KMS-11 (cell line): Measurements from ENCODE around the gene S1PR5.

Experiments
- H2AFZ ChIP-seq: fragments of 200-600 bp; sonication (generic); 2 replicates; pipeline ENCODE4 v1.6.1; 2016; ENCODE audit warnings: antibody characterized with exemption, mixed run types, low read depth
- H3K27ac ChIP-seq: fragments of 200-600 bp; sonication (generic); 2 replicates; pipeline ENCODE4 v1.6.1; 2016; ENCODE audit warnings: mild to moderate bottlenecking, mixed run types
- H3K27me3 ChIP-seq: fragments of 200-600 bp; sonication (generic); 2 replicates; pipeline ENCODE4 v1.6.1; 2017; ENCODE audit warnings: mild to moderate bottlenecking, low read depth, mixed run types, moderate library complexity; ENCODE audit not compliant: insufficient read depth
- H3K36me3 ChIP-seq: fragments of 200-600 bp; sonication (generic); 2 replicates; pipeline ENCODE4 v1.6.1; 2017; ENCODE audit warnings: mild to moderate bottlenecking, mixed run types; ENCODE audit not compliant: insufficient read depth
- H3K4me1 ChIP-seq: fragments of 200-600 bp; sonication (generic); 2 replicates; pipeline ENCODE4 v1.6.1; 2016; ENCODE audit warnings: mild to moderate bottlenecking, low read depth, mixed run types; ENCODE audit not compliant: poor library complexity, severe bottlenecking
- H3K4me2 ChIP-seq: fragments of 200-600 bp; sonication (generic); 2 replicates; pipeline ENCODE4 v1.7.0; 2016; ENCODE audit warnings: mild to moderate bottlenecking, mixed run types
- H3K4me3 ChIP-seq: fragments of 200-600 bp; sonication (generic); IDR thresholded peaks from 2 replicates; pipeline ENCODE4 v1.6.1; 2017; ENCODE audit warnings: low read depth, low read length, mixed read lengths; ENCODE audit not compliant: insufficient read depth
- H3K79me2 ChIP-seq: fragments of 200-600 bp; sonication (generic); 2 replicates; pipeline ENCODE4 v1.6.1; 2016; ENCODE audit warnings: low read depth, mixed run types; ENCODE audit not compliant: insufficient read depth
- H3K9ac ChIP-seq: fragments of 200-600 bp; sonication (generic); 2 replicates; pipeline ENCODE4 v1.6.1; 2016; ENCODE audit warnings: mild to moderate bottlenecking, mixed run types
- H4K20me1 ChIP-seq: fragments of 200-600 bp; sonication (generic); 2 replicates; pipeline ENCODE4 v1.6.1; 2016; ENCODE audit warnings: mild to moderate bottlenecking, mixed run types; ENCODE audit not compliant: insufficient read depth
- TF ChIP-seq, protein P1 (sequence below): fragments of 200-600 bp; sonication (generic); conservative IDR thresholded peaks from 2 replicates; pipeline ENCODE4 v1.6.1; 2017; ENCODE audit warnings: low read depth, mild to moderate bottlenecking, antibody characterized with exemption, low read length, moderate library complexity, mixed read lengths

Gene S1PR5

GRCh38 chr19:10478476-10478875 lies 38.8 kb downstream of the S1PR5 start:
- Histone ChIP-seq H3K4me3 (no peak overlapping the region), H3K27ac (no peak overlapping the region), H3K27me3 (no peaks in the 10 kb centered on the region), H3K4me2 (no peak overlapping the region), H3K9ac (no peak overlapping the region), H3K79me2 (no peaks in the 10 kb centered on the region), H2AFZ (no peak overlapping the region), H4K20me1 (no peaks in the 10 kb centered on the region), H3K36me3 (no peaks in the 10 kb centered on the region), H3K4me1 (no peaks in the 10 kb centered on the region)
- TF ChIP-seq, protein P1, sequence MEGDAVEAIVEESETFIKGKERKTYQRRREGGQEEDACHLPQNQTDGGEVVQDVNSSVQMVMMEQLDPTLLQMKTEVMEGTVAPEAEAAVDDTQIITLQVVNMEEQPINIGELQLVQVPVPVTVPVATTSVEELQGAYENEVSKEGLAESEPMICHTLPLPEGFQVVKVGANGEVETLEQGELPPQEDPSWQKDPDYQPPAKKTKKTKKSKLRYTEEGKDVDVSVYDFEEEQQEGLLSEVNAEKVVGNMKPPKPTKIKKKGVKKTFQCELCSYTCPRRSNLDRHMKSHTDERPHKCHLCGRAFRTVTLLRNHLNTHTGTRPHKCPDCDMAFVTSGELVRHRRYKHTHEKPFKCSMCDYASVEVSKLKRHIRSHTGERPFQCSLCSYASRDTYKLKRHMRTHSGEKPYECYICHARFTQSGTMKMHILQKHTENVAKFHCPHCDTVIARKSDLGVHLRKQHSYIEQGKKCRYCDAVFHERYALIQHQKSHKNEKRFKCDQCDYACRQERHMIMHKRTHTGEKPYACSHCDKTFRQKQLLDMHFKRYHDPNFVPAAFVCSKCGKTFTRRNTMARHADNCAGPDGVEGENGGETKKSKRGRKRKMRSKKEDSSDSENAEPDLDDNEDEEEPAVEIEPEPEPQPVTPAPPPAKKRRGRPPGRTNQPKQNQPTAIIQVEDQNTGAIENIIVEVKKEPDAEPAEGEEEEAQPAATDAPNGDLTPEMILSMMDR = no peak

DNA sequence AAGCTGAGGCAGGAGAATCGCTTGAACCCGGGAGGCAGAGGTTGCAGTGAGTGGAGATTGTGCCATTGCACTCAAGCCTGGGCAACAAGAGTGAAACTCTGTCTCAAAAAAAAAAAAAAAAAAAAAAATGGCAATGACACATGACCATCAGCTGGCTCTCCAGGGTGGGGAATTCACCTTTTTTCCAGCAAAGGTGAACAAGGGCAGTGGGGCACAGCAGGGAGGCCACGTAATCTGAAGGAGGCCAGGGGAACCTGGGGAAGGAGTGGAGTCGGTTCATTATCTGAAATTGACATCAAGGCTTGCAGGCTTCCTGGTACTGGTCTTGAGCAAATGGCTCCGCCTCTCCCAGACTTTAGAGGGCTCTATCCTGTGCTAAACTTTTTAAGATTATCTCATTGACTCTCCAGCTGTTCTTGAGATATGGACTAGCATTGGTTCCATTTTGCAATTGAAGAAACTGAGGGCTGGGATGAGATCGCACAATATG lies 42.2 kb downstream of the S1PR5 start:
- H4K20me1 ChIP-seq = no peaks in the 10 kb centered on the region
- no peaks in the 10 kb centered on the region for H3K4me1 ChIP-seq
- H3K27me3 ChIP-seq = no peaks in the 10 kb centered on the region
- H3K4me2 ChIP-seq = no peak overlapping the region
- H3K4me3 ChIP-seq = no peak overlapping the region
- TF ChIP-seq, protein P1 = no peak
- H3K36me3 ChIP-seq = no peaks in the 10 kb centered on the region
- H3K9ac ChIP-seq = no peak overlapping the region
- H2AFZ ChIP-seq = no peak overlapping the region
- no peaks in the 10 kb centered on the region for H3K79me2 ChIP-seq
- H3K27ac ChIP-seq = no peak overlapping the region

DNA sequence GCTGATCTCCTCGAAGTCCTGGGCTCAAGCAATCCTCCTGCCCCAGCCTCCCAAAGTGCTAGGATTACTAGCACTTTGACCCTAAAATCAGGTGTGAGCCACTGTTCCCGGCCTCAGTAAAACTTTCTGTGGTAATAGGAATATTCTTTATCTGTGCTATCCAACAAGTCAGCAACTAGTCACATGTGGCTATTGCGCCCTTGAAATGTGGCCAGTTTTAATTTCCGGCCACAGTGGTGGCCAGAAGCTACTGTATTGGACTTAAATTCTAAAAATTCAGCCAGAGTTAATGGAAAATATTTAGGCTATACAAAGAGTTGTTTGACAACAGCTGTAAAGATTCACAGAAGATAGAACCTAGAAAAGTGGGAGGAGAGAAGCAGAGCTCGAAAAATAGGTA lies 44.1 kb downstream of the S1PR5 start:
- H3K4me2 ChIP-seq = no peak overlapping the region
- no peaks in the 10 kb centered on the region for H3K79me2 ChIP-seq
- H4K20me1 ChIP-seq = no peaks in the 10 kb centered on the region
- H3K4me3 ChIP-seq = no peak overlapping the region
- H3K4me1 ChIP-seq = no peaks in the 10 kb centered on the region
- no peak overlapping the region for H2AFZ ChIP-seq
- H3K27ac ChIP-seq = no peak overlapping the region
- H3K9ac ChIP-seq = no peak overlapping the region
- no peaks in the 10 kb centered on the region for H3K27me3 ChIP-seq
- TF ChIP-seq, protein P1 = no peak
- no peaks in the 10 kb centered on the region for H3K36me3 ChIP-seq

DNA sequence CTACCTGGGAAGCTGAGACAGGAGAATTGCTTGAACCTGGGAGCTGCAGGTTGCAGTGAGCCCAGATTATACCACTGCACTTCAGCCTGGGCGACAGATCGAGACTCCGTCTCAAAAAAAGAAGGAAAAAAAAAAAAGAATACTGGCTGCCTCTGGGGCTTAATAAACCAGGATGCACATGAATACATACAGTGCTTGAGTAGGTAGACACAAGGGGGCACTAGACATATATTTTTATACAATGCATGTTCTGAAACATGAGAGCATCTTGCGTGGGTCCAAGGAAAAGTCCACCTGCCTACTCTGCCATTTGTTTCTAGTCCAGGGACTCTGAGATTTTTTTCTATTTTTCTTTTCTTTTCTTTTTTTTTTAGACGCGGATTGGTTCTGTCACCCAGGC lies 45.3 kb downstream of the S1PR5 start:
- Histone ChIP-seq H3K4me3 (no peak overlapping the region), H3K27ac (no peak overlapping the region), H3K4me2 (no peak overlapping the region), H3K4me1 (no peaks in the 10 kb centered on the region), H3K27me3 (no peaks in the 10 kb centered on the region), H2AFZ (no peak overlapping the region), H3K9ac (no peak overlapping the region), H3K36me3 (no peaks in the 10 kb centered on the region), H3K79me2 (no peaks in the 10 kb centered on the region), H4K20me1 (no peaks in the 10 kb centered on the region)
- TF ChIP-seq, protein P1 = peak; percentile 70

GRCh38 chr19:10468133-10468532 lies 49.1 kb downstream of the S1PR5 start:
- H2AFZ ChIP-seq = no peak overlapping the region
- TF ChIP-seq, protein P1 = no peak
- H3K4me2 ChIP-seq = no peak overlapping the region
- no peaks in the 10 kb centered on the region for H4K20me1 ChIP-seq
- no peaks in the 10 kb centered on the region for H3K36me3 ChIP-seq
- H3K27me3 ChIP-seq = no peaks in the 10 kb centered on the region
- H3K27ac ChIP-seq = no peak overlapping the region
- no peak overlapping the region for H3K4me3 ChIP-seq
- no peaks in the 10 kb centered on the region for H3K79me2 ChIP-seq
- H3K9ac ChIP-seq = no peak overlapping the region
- no peaks in the 10 kb centered on the region for H3K4me1 ChIP-seq
